T follicular helper cell (primary cell): ENCODE measurements around the gene GAL3ST2.
"Not testable (repeated sequence)": the region's sequence is repeated elsewhere in the genome, so short reads cannot be mapped to it uniquely, and the experiment has no call there.

Source experiments
- DNase-seq: peaks from one replicate; pipeline ENCODE4 v3.0.0-alpha.2; 2020; ENCODE audit warnings: low read depth
- total RNA-seq, 2 experiments: gene quantifications; one replicate each; lab custom pipeline; 2026; lab: John Stamatoyannopoulos, UW

The GAL3ST2 gene
- total RNA-seq = 0 to 0.06 reads per million in 2 experiments

- no peak for DNase-seq
These were observed at the start of gene GAL3ST2 for GRCh38 chr2:241776336-241777169. GAL3ST2 (plus strand) TSS chr2:241776822; CDS start chr2:241776956, 134 bp downstream.

- no peak for DNase-seq
These were observed 48.6 kb upstream of the GAL3ST2 start for GRCh38 chr2:241728000-241728399.

- DNase-seq = no peak
These were observed 48.0 kb upstream of the GAL3ST2 start for GRCh38 chr2:241728627-241729026.

- no peak for DNase-seq
These were observed 46.8 kb upstream of the GAL3ST2 start for GRCh38 chr2:241729868-241730267.

- no peak for DNase-seq
These were observed 45.8 kb upstream of the GAL3ST2 start for GRCh38 chr2:241730671-241731293.

- DNase-seq = not testable (repeated sequence)
These were observed 44.0 kb upstream of the GAL3ST2 start for GRCh38 chr2:241732513-241733186.

GRCh38 chr2:241733391-241734207 lies 43.0 kb upstream of the GAL3ST2 start:
- no peak for DNase-seq

- no peak for DNase-seq
These were observed 42.5 kb upstream of the GAL3ST2 start for GRCh38 chr2:241734208-241734466.

GRCh38 chr2:241734467-241735208 lies 42.0 kb upstream of the GAL3ST2 start, which contains the start of gene D2HGDH:
D2HGDH (plus strand) TSS chr2:241734630; CDS start chr2:241735225, 595 bp downstream.
- peak; percentile 89 for DNase-seq

GRCh38 chr2:241736111-241736510 lies 40.5 kb upstream of the GAL3ST2 start:
- no peak for DNase-seq

- DNase-seq = no peak
These were observed 38.5 kb upstream of the GAL3ST2 start for GRCh38 chr2:241738040-241738686.

GRCh38 chr2:241739177-241739576 lies 37.4 kb upstream of the GAL3ST2 start:
- DNase-seq = no peak

GRCh38 chr2:241739651-241740050 lies 37.0 kb upstream of the GAL3ST2 start:
- DNase-seq = no peak

GRCh38 chr2:241741016-241741415 lies 35.6 kb upstream of the GAL3ST2 start:
- DNase-seq = no peak

- no peak for DNase-seq
These were observed 34.2 kb upstream of the GAL3ST2 start for GRCh38 chr2:241742320-241742939.

GRCh38 chr2:241743008-241743407 lies 33.6 kb upstream of the GAL3ST2 start:
- DNase-seq = not testable (repeated sequence)

- DNase-seq = no peak
These were observed 33.0 kb upstream of the GAL3ST2 start for GRCh38 chr2:241743620-241744019.

- DNase-seq = no peak
These were observed 32.4 kb upstream of the GAL3ST2 start for GRCh38 chr2:241744028-241744754.

- no peak for DNase-seq
These were observed 31.3 kb upstream of the GAL3ST2 start for GRCh38 chr2:241745276-241745675.

GRCh38 chr2:241746084-241746483 lies 30.5 kb upstream of the GAL3ST2 start:
- DNase-seq = no peak
